RWPE1 (cell line): ENCODE results near the gene BMPER.

Experiments
- CTCF ChIA-PET: fragments of 350-600 bp; sonication (Branson Sonifier 250); formaldehyde crosslinking; extraction: SDS; loops from one replicate; lab custom pipeline; 2021; lab: Yijun Ruan, JAX
- POLR2A ChIA-PET: fragments of 400-600 bp; formaldehyde crosslinking; extraction: SDS; loops from one replicate; lab custom pipeline; 2020; ENCODE audit warnings: antibody characterized with exemption; ENCODE audit not compliant: low non-redundant PET; lab: Yijun Ruan, JAX
- DNase-seq: peaks from one replicate; pipeline ENCODE4 v3.0.0; 2012; ENCODE audit warnings: low spot score
- H3K27ac ChIP-seq: fragments of 450-650 bp; 2 replicates; pipeline ENCODE4 v1.5.1; 2017
- TF ChIP-seq, protein P1 (sequence below): fragments of 450-650 bp; conservative IDR thresholded peaks from 2 replicates; pipeline ENCODE4 v1.5.1; 2017; ENCODE audit warnings: low read depth, mild to moderate bottlenecking

Gene BMPER

DNA sequence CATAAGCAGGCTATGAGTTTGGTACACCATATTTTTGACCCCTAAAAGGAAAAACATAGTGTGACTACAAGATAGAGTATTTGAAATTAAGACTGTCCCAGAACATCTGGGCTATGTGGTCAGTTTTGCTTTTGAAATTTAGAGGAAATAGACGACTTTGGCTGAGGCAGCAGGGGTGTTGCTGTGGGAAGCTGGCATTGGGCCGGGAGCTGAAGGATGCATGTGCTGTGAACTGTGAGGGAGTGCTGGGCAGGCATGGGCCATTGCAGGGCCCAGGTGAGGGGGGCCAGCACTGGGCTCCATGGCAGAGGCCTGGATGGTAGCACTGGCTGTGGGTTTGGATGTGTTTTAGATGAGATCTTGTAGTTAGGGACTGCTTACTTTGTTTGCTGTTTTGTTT lies 168.3 kb downstream of the BMPER start:
- ChIA-PET POLR2A (no interaction called here), CTCF (no interaction called here)
- H3K27ac ChIP-seq = no peak overlapping the region
- TF ChIP-seq, protein P1, sequence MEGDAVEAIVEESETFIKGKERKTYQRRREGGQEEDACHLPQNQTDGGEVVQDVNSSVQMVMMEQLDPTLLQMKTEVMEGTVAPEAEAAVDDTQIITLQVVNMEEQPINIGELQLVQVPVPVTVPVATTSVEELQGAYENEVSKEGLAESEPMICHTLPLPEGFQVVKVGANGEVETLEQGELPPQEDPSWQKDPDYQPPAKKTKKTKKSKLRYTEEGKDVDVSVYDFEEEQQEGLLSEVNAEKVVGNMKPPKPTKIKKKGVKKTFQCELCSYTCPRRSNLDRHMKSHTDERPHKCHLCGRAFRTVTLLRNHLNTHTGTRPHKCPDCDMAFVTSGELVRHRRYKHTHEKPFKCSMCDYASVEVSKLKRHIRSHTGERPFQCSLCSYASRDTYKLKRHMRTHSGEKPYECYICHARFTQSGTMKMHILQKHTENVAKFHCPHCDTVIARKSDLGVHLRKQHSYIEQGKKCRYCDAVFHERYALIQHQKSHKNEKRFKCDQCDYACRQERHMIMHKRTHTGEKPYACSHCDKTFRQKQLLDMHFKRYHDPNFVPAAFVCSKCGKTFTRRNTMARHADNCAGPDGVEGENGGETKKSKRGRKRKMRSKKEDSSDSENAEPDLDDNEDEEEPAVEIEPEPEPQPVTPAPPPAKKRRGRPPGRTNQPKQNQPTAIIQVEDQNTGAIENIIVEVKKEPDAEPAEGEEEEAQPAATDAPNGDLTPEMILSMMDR = no peak
- DNase-seq = no peak

DNA sequence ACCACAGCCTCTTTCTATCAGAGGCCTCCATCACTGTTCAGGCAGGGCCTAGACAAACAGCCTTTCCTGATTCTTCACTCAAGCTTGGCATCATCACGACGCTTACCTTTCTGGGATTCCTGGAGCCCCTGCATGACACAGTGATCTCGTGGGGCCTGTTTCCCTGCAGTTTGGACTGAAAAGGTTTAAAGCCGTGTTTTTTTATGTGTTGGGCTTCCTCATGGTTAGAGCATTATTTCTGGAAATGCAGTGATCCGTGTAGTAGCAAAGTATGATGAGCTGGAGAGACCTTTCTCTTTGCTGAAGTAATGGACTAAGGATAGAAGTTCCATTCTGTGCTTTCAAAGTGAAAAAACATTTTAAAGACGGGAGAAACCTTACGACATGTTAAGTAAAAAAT lies 169.1 kb downstream of the BMPER start:
- POLR2A ChIA-PET = no interaction called here
- TF ChIP-seq, protein P1 = no peak
- CTCF ChIA-PET = no interaction called here
- no peak for DNase-seq
- no peak overlapping the region for H3K27ac ChIP-seq

DNA sequence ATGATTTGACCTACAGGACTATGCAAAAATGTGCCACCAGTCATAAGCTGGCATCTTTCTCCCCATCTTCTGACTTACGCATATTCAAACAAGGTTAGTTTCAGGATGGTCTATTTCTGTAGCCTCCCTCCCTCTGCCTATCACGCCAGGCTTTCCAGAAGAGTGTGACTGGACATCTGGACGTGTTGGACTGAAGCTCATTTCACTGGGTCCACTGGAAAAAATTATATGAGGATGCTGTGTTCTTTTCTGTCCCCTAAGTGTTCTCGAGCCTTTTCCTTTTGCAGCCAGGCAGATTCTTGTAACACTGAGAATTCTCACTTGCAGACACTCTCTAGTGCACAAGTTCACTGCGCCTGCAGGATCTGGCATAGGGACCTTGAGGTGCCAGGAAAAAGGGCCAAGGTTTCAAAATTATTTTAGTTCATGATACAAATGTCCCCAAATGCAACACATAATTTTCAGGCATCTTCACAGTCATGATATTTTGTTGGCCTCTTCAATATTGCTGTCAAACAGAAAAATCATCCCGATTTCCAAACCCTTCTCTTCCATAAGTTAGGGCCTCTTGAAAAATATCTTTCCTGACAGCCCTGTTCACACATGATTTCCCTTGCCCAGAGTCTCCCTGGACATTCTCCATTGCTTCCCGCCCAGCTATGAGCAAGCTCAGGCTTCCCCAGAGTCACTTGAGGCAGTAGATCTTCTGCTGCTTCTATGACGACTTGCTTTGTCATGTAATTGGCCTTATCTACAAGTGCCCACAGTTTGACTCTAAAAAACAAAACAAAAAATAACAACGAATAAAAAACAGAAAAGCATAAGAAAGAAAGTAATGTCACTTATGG lies 170.4 kb downstream of the BMPER start:
- no peak for DNase-seq
- H3K27ac ChIP-seq = no peak overlapping the region
- CTCF ChIA-PET = interaction anchor here (0.6 kb wide), 1 partner anchor 115 kb away, joined by 3 read pairs; no protein-coding TSS in a partner anchor
- POLR2A ChIA-PET = no interaction called here
- TF ChIP-seq, protein P1 = no peak

DNA sequence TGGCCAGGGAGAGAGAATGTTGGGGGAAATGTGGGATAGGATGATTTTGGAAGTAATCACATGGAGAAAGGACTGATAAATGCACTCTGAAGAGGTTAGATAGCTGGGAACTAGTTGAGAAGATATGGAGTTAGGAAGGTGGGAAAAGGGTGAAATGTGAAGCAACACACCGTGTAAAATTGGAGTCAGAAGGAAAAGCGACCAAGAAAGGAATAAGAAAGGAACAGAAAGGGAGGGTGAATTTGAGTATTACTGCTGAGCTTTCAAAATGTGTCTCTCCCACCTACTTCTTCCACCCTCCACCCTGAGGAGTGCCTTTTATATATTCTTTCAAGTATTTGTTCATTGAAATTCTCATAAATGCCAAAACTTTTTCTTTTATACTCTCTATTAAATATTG lies 171.8 kb downstream of the BMPER start:
- no peak for DNase-seq
- POLR2A ChIA-PET = no interaction called here
- TF ChIP-seq, protein P1 = no peak
- no peak overlapping the region for H3K27ac ChIP-seq
- CTCF ChIA-PET = no interaction called here

DNA sequence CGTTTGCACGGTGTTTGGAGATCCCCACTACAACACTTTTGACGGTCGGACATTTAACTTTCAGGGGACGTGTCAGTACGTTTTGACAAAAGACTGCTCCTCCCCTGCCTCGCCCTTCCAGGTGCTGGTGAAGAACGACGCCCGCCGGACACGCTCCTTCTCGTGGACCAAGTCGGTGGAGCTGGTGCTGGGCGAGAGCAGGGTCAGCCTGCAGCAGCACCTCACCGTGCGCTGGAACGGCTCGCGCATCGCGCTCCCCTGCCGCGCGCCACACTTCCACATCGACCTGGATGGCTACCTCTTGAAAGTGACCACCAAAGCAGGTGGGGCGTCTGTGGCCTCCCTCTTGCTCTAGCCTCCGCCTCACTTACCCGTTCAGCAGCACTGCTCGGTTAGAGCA lies 173.5 kb downstream of the BMPER start:
- H3K27ac ChIP-seq = no peak overlapping the region
- ChIA-PET CTCF (no interaction called here), POLR2A (no interaction called here)
- TF ChIP-seq, protein P1 = no peak
- no peak for DNase-seq

DNA sequence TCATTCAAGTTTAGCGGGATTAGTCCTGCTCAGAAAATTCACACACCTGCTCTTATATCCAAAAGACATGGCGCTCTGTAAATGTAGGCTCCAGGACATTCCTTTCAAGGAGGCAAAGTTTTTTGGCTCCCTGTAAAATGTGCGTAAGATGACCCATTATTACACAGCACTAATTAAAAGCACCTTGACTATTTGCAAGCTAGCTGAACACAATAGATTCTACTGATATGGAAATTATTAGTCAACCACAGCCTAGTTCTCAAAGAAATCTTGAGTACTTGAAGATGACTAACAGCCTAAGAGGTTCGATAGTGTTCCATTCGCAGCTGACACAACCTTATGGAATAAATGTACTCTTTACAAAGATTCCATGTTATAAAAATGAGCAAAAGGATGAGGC lies 175.2 kb downstream of the BMPER start:
- TF ChIP-seq, protein P1 = no peak
- POLR2A ChIA-PET = no interaction called here
- DNase-seq = no peak
- CTCF ChIA-PET = no interaction called here
- no peak overlapping the region for H3K27ac ChIP-seq
